GM12878 (cell line): ENCODE data around the gene FOXRED2. TPM values are rescaled to one million over a fixed set of nuclear protein-coding genes. Genes with fewer than 3 reads are reported as not detected.

Experiments used
- ATAC-seq: fragments of 200-7000 bp; cut with Tn5 transposase; 3 replicates; pipeline ENCODE4 v1.9.1; 2020; ENCODE audit warnings: mild to moderate bottlenecking, moderate library complexity
- BruUV-seq: library from RNA; stranded (reverse); fragments of 400-500 nt; replicated peaks from 2 replicates; lab custom pipeline; 2021; lab: Mats Ljungman, UMichigan
- CTCF ChIA-PET: fragments of 300-600 bp; sonication (Branson Sonifier 250); formaldehyde crosslinking; extraction: SDS; loops from one replicate; lab custom pipeline; 2021; ENCODE audit warnings: inconsistent platforms; lab: Yijun Ruan, JAX
- POLR2A ChIA-PET: fragments of 350-600 bp; formaldehyde crosslinking; extraction: SDS; loops from one replicate; lab custom pipeline; 2021; ENCODE audit warnings: inconsistent platforms; lab: Charles Lee
- RAD21 ChIA-PET: fragments of 300-600 bp; sonication (Branson Sonifier 250); formaldehyde crosslinking; loops from one replicate; lab custom pipeline; 2023; ENCODE audit warnings: antibody characterized with exemption; ENCODE audit not compliant: unreplicated experiment; lab: Charles Lee
- SMC1A ChIA-PET: fragments of 300-600 bp; sonication (Branson Sonifier 250); formaldehyde crosslinking; loops from one replicate; lab custom pipeline; 2023; ENCODE audit not compliant: unreplicated experiment, uncharacterized antibody; lab: Charles Lee
- DNase-seq: peaks from one replicate; pipeline ENCODE4 v3.0.0-alpha.2; 2011; ENCODE audit warnings: low read depth, low spot score
- FAIRE-seq: peaks from 3 replicates; lab custom pipeline; 2011; peaks lifted over from hg19 to GRCh38; lab: Jason Lieb, UNC
- H2AFZ ChIP-seq: 2 replicates; pipeline ENCODE4 v1.6.0; 2011; ENCODE audit warnings: low read depth, low read length, control low read depth; ENCODE audit not compliant: control insufficient read depth
- H3K27ac ChIP-seq: 2 replicates; pipeline ENCODE4 v1.5.1; 2011; ENCODE audit warnings: control low read depth; ENCODE audit not compliant: control insufficient read depth, insufficient read depth
- H3K27me3 ChIP-seq, 2 experiments: replicated peaks in 1 of 2; 2 replicates each; pipeline versions ENCODE4 v1.6.0 to v1.6.1; 2011; ENCODE audit warnings: low read length in 1 of 2; ENCODE audit not compliant: control insufficient read depth in 2 of 2, insufficient read depth in 2 of 2
- H3K36me3 ChIP-seq, 2 experiments: 2 replicates each; pipeline ENCODE4 v1.5.1; 2011; ENCODE audit warnings: low read length in 1 of 2; ENCODE audit not compliant: control insufficient read depth in 2 of 2, insufficient read depth in 2 of 2
- H3K4me1 ChIP-seq: 2 replicates; pipeline ENCODE4 v1.6.1; 2011; ENCODE audit warnings: mild to moderate bottlenecking, low read length, moderate library complexity, mixed read lengths; ENCODE audit not compliant: control insufficient read depth, insufficient read depth
- H3K4me2 ChIP-seq: 2 replicates; pipeline ENCODE4 v1.6.0; 2011; ENCODE audit warnings: control low read depth; ENCODE audit not compliant: control insufficient read depth, insufficient read depth
- H3K4me3 ChIP-seq: fragments of 200-600 bp; sonication (generic); 2 replicates; pipeline ENCODE4 v1.5.1; 2016
- H3K79me2 ChIP-seq: 2 replicates; pipeline ENCODE4 v1.6.0; 2011; ENCODE audit warnings: low read length; ENCODE audit not compliant: control insufficient read depth, insufficient read depth
- H3K9ac ChIP-seq: 2 replicates; pipeline ENCODE4 v1.8.0; 2011; ENCODE audit warnings: low read length, control low read depth, mixed read lengths; ENCODE audit not compliant: control insufficient read depth, insufficient read depth
- H3K9me3 ChIP-seq: replicated peaks from 3 replicates; pipeline ENCODE4 v1.5.1; 2011; ENCODE audit warnings: mild to moderate bottlenecking, low read length; ENCODE audit not compliant: control insufficient read depth, insufficient read depth
- H4K20me1 ChIP-seq: 2 replicates; pipeline ENCODE4 v1.6.0; 2011; ENCODE audit not compliant: control insufficient read depth, insufficient read depth
- BCL11A ChIP-seq: IDR thresholded peaks from 2 replicates; pipeline ENCODE4 v1.6.1; 2011; ENCODE audit warnings: low read depth, low read length
- ETV6 ChIP-seq, 2 experiments: fragments of 450-650 bp in 1 of 2; IDR thresholded peaks in 1 of 2; conservative IDR thresholded peaks in 1 of 2; 2 replicates each; pipeline ENCODE4 v1.6.1; 2014; ENCODE audit warnings: antibody characterized with exemption in 1 of 2, borderline replicate concordance in 1 of 2, low read depth in 1 of 2, mild to moderate bottlenecking in 1 of 2, moderate library complexity in 1 of 2
- MYC ChIP-seq: IDR thresholded peaks from 2 replicates; pipeline ENCODE4 v1.6.1; 2011; ENCODE audit warnings: mild to moderate bottlenecking, low read length, moderate library complexity, inconsistent platforms; ENCODE audit not compliant: insufficient read depth, insufficient replicate concordance, insufficient read length, severe bottlenecking
- NFIC ChIP-seq: IDR thresholded peaks from 2 replicates; pipeline ENCODE4 v1.6.1; 2012; ENCODE audit warnings: low read depth, mild to moderate bottlenecking, inconsistent platforms, low read length, moderate library complexity
- RAD21 ChIP-seq: IDR thresholded peaks from 2 replicates; pipeline ENCODE4 v1.6.1; 2011; ENCODE audit warnings: mild to moderate bottlenecking, low read depth, low read length, moderate library complexity; ENCODE audit not compliant: insufficient read depth
- RELA ChIP-seq: fragments of 450-650 bp; IDR thresholded peaks from 2 replicates; pipeline ENCODE4 v1.8.0; 2014; ENCODE audit warnings: borderline replicate concordance; ENCODE audit not compliant: partially characterized antibody
- SP1 ChIP-seq: IDR thresholded peaks from one replicate; pipeline ENCODE4 v1.6.1; 2011; ENCODE audit warnings: low read depth, low read length
- SREBF2 ChIP-seq: IDR thresholded peaks from 2 replicates; pipeline ENCODE4 v1.6.1; 2012; ENCODE audit warnings: mild to moderate bottlenecking, low read length
- WGBS: methylation state at CpG from one replicate; pipeline ENCODE4 v1.1.6; 2016; ENCODE audit warnings: low lambda C conversion rate; ENCODE audit not compliant: insufficient replicate concordance, insufficient coverage; ENCODE audit errors: missing lambda C conversion rate; 5-methylcytosine and 5-hydroxymethylcytosine counted together
- in situ Hi-C: fragments of 300-500 bp; cut with MboI; formaldehyde crosslinking; loops from 9 replicates; pipeline ENCODE4 v1.14.3; 2018; ENCODE audit warnings: mixed read lengths
- intact Hi-C: fragments of 100-400 bp; cut with micrococcal nuclease; formaldehyde crosslinking; loops from one replicate; pipeline ENCODE4 v1.14.2; 2022; ENCODE audit not compliant: unreplicated experiment
- polyA plus RNA-seq, 11 experiments: library from polyadenylated mRNA; depleted of rRNA in 4 of 11; unstranded in 6 of 11; stranded (reverse) in 5 of 11; fragments of >200 nt; fragmentation: Nextera tagmentation in 4 of 11; fragmentation: Illumina TruSeq in 1 of 11; extraction: Ambion mirVana in 4 of 11; extraction: Trizol in 1 of 11; gene quantifications; 1 replicate in 1 of 11; 2 replicates in 10 of 11; pipeline versions ENCODE4 v1.2.1 to v1.2.3, GENCODE V29; 2011 to 2016; ENCODE audit warnings: inconsistent platforms in 2 of 11, missing spikeins in 2 of 11, low read depth in 1 of 11
- total RNA-seq, 4 experiments: library from RNA; depleted of rRNA in 3 of 4; stranded (reverse); fragments of >200 nt in 3 of 4; fragmentation: Illumina TruSeq in 1 of 4; extraction: Trizol in 1 of 4; gene quantifications; 2 replicates each; pipeline versions ENCODE4 v1.2.1 to v1.2.3, GENCODE V29; 2013 to 2021
- TF ChIP-seq, protein P1 (sequence below): IDR thresholded peaks from 2 replicates; pipeline ENCODE4 v1.6.1; 2012; ENCODE audit warnings: low read depth, low read length, improper control_type of control experiment
- TF ChIP-seq, protein P2 (sequence below), 3 experiments: IDR thresholded peaks in 2 of 3; conservative IDR thresholded peaks in 1 of 3; 2 replicates each; pipeline ENCODE4 v1.5.1; 2011; ENCODE audit warnings: low read depth in 3 of 3, low read length in 3 of 3, mild to moderate bottlenecking in 3 of 3, control low read depth in 2 of 3, moderate library complexity in 2 of 3, inconsistent platforms in 1 of 3, mixed read lengths in 1 of 3; ENCODE audit not compliant: control insufficient read depth in 2 of 3, insufficient read depth in 1 of 3; ENCODE audit errors: extremely low read depth in 1 of 3

The FOXRED2 gene
- total and polyA plus RNA-seq, 10 of the 15 experiments (the other 5 are each of a cell fraction or from before 2014, with no cell fraction given): 1.8 to 28.8 (median 7.6) TPM

DNA sequence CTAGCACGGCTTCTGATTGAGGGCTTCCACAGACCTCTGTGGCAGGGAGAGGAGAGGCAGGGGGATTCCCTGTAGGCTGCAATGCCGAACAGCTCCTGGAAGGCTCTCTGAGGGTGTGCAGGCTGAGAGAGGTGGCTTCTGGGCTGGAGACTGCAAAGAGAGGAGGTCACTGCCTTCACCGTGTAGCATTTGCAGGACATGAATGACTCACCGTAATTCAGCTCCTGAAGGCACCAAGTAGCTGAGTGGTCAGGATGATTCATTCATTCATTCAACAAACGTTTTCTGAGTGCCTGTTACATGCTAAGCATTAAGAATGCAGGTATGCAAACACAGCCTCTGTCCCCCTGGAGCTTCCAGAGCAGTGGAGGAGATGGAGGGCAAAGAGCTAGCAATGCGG, 40.1 kb upstream of the FOXRED2 start (continued):
- no peak for TF ChIP-seq SP1
- TF ChIP-seq MYC: no peak
- no peak for TF ChIP-seq NFIC
- TF ChIP-seq RELA: no peak
- TF ChIP-seq BCL11A: no peak
- TF ChIP-seq, protein P1, sequence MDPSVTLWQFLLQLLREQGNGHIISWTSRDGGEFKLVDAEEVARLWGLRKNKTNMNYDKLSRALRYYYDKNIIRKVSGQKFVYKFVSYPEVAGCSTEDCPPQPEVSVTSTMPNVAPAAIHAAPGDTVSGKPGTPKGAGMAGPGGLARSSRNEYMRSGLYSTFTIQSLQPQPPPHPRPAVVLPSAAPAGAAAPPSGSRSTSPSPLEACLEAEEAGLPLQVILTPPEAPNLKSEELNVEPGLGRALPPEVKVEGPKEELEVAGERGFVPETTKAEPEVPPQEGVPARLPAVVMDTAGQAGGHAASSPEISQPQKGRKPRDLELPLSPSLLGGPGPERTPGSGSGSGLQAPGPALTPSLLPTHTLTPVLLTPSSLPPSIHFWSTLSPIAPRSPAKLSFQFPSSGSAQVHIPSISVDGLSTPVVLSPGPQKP: no peak

DNA sequence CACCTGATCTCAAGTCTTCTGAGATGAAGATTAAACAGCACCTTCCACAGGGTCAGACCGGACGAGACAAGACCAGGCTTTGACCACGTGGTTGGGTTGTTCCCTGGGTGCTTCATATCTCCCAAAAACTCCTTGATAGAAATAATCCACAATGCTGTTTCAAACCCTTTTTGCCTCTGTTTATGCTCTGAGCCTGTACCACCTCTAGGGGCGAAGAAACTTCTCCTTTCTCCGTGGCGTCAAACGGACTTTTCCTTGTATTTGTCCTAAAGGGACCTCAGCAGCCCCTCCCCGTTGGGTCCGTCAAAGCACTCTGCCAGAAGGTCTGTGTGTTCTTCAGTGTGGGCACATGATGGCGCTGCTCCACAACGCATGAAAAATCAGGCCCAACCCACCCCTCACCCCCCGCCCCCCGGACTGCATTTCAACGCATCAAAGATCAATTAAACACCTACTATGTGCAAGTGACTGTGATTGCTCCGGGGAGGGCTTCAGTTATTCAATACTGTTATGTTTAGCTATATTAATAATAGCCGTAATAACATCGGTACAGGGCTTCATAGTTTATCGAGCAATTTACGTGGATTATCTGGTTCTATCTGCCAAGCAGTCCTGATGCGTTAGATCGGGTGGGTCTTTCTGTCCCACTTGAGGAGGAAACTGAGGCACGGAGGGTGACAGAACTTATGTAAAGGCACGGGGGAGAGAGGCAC, 39.4 kb upstream of the FOXRED2 start:
- POLR2A ChIA-PET: no interaction called here
- no peak overlapping the region for H2AFZ ChIP-seq
- H3K36me3 ChIP-seq: no peaks in the 10 kb centered on the region
- ATAC-seq (peak; percentile 73), FAIRE-seq (peak; percentile 85), DNase-seq (no peak)
- no peaks in the 10 kb centered on the region for H3K27me3 ChIP-seq
- BruUV-seq: no TSS peak
- no peaks in the 10 kb centered on the region for H3K9me3 ChIP-seq
- TF ChIP-seq, protein P2, sequence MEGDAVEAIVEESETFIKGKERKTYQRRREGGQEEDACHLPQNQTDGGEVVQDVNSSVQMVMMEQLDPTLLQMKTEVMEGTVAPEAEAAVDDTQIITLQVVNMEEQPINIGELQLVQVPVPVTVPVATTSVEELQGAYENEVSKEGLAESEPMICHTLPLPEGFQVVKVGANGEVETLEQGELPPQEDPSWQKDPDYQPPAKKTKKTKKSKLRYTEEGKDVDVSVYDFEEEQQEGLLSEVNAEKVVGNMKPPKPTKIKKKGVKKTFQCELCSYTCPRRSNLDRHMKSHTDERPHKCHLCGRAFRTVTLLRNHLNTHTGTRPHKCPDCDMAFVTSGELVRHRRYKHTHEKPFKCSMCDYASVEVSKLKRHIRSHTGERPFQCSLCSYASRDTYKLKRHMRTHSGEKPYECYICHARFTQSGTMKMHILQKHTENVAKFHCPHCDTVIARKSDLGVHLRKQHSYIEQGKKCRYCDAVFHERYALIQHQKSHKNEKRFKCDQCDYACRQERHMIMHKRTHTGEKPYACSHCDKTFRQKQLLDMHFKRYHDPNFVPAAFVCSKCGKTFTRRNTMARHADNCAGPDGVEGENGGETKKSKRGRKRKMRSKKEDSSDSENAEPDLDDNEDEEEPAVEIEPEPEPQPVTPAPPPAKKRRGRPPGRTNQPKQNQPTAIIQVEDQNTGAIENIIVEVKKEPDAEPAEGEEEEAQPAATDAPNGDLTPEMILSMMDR (IDR thresholded peaks at IDR 0.05 in 2 of 3, conservative IDR thresholded peaks at IDR 0.05 in 1 of 3; ENCODE audit: control insufficient read depth in 2 of 3, extremely low read depth in 1 of 3, insufficient read depth in 1 of 3, low read depth in 3 of 3, low read length in 3 of 3): peak; percentile 42 to 54 (median 53); a peak in 5 of 6 replicates
- TF ChIP-seq RAD21: peak; percentile 60
- no peak for TF ChIP-seq SREBF2
- TF ChIP-seq ETV6 (conservative IDR thresholded peaks at IDR 0.05 in 1 of 2, IDR thresholded peaks at IDR 0.05 in 1 of 2; ENCODE audit: borderline replicate concordance in 1 of 2, low read depth in 1 of 2): no peak
- SMC1A ChIA-PET: interaction anchor here (1.2 to 1.3 kb wide), 2 partner anchors 196 to 212 kb away, joined by 3 to 5 read pairs; no protein-coding TSS in a partner anchor
- no peaks in the 10 kb centered on the region for H3K79me2 ChIP-seq
- WGBS: 21% methylated on average over 23 of the region's 23 CpGs
- no peak overlapping the region for H3K4me2 ChIP-seq
- CTCF ChIA-PET: interaction anchor here (1.0 to 2.8 kb wide), 3 partner anchors 234 to 368 kb away, joined by 3 to 11 read pairs (median 3); partner anchors contain the start of gene CSF2RB
- no peak overlapping the region for H3K4me3 ChIP-seq
- RAD21 ChIA-PET: no interaction called here
- no peaks in the 10 kb centered on the region for H3K4me1 ChIP-seq
- in situ Hi-C loops (loop anchor here (5.0 kb wide), 1 partner anchor 311 kb away; no protein-coding TSS in a partner anchor), intact Hi-C loops (loop anchor here (5.0 to 10.0 kb wide), 3 partner anchors 211 to 429 kb away; no protein-coding TSS in a partner anchor)
- H3K9ac ChIP-seq: no peak overlapping the region
- no peak overlapping the region for H3K27ac ChIP-seq
- no peaks in the 10 kb centered on the region for H4K20me1 ChIP-seq
